TTC549 (cell line): ENCODE data around the gene ASB18.

Experiments used
- FAIRE-seq: peaks from 2 replicates; lab custom pipeline; 2012; peaks lifted over from hg19 to GRCh38; lab: Jason Lieb, UNC

Gene ASB18

DNA sequence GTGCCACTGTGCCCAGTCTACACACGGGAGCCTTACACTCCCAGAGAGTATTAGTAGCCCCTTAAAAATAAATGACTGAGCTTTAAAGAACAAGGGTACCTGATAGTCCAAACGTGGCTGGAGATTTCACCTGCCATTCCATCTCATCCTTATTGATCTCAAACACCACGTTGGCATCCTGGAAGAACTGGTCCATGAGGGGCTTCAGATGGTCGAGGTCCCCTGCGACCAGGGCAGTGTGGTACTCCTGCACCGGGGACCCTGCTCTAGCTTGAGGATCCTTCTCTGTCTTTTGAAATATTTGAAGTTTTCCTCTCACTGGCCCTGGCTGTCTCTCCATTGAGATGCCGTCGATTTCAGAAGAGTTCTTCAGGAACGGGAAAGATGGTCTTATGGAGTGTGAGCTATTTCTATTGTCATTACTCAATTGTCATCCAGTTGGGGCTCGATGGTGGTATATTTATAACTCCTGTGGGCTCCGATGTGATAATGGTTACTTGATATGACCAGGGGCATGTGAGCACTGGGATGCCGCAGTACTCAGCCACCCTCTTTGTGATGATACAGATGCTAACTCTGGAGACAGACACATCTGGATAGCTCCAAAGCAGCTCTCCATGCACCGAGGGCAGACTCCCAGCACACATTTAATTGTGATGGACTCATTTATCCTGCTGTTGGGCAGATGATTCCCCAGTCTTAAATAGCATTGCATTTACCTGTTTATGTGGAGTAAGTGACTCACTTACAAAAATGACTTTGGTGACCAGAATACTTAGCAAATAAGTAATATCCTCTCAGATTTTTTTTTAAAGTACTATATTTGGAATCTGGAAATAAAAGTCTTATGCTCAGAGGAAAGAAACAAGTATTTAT lies 22.8 kb downstream of the ASB18 start:
- no peak for FAIRE-seq

DNA sequence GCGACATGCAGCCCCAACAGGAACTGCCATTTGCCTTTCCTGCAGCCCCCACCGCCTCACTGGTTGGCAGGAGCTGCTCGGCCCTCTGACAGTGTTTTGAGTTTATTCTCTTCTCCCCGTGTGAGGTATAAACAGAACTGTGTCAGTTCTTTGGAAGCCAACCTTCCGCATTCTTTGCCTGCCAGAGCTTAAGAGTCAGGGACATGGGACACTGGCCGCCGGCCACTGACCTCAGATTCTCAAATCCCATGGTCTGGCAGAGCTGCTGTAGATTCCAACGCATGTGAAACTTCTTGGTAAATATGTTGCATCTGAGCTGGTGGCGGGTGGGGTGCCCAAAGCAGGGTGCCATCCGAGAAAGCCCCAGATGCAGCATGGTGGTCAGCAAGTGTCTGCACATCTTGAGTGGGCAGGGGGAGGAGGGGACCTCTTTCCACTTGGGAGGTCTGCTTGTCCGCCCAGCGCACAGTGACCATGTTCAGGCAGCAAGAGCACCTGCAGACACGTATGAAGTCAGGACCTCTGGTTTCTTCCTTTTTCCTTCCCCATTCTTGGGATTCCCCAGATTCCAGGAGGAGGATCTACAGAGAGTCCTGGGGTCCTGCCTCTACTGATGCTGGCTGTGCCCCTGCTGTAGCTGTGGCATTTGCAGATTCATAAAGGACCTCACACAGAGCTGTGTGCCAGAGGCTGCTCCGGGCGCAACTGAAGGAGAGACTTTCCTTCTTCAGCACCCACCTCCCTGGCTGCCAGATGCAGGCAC lies 23.8 kb downstream of the ASB18 start:
- FAIRE-seq, result no peak

DNA sequence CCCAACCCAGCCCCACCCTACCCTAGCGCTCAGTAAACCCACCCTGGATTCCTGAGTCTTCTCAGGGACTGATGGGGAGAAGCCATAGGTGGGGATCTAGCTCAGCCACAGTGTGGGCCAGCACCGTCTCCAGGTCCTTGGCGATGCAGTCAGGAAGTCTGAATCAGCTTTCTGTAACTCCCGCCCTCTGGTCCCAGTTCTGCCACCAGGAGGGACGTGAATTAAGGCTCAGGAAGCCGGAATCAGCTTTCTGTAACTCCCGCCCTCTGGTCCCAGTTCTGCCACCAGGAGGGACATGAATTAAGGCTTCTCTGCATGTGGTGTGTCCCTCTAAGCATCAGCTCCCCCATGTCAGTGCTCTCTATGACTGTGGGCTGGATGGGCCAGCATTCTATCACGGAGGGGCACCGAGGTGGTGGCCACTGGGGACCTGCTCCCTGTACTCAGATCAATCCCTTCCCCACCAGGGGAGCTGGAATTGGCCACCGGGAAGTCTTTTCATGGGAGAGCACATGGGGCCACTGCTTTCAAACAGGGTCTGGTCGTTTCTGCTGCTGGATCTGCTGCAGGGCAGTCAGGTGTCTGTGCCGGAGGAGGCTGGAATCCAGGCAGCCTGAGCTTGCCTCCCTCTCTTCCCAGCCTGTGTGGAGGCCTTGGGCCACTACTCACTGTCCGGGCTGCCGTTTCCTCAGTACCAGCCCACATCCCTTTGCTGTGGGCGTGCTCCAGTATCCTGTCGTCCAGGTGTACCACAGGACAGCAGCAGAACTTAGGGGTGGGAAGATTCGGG lies 24.7 kb downstream of the ASB18 start:
- FAIRE-seq, result no peak

DNA sequence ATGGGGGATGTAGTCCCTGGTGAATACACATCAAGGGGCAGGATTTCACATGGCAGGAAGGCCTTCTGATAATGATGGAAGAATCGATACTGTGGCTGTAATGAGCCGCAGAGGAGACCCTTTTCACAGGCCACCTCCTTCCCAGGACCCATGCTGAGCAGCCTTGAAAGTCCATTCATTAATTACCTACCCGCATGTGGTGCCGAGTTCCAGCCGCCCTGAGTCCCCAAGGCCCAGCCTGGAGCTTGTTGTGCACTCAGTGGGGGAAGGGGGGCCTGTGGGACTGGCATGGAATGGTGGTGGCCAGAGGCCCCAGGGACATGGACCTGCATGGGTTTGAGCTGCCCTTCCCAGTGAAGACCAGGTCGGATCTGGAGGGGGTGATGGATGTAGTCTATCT lies 25.5 kb downstream of the ASB18 start:
- FAIRE-seq, result no peak

DNA sequence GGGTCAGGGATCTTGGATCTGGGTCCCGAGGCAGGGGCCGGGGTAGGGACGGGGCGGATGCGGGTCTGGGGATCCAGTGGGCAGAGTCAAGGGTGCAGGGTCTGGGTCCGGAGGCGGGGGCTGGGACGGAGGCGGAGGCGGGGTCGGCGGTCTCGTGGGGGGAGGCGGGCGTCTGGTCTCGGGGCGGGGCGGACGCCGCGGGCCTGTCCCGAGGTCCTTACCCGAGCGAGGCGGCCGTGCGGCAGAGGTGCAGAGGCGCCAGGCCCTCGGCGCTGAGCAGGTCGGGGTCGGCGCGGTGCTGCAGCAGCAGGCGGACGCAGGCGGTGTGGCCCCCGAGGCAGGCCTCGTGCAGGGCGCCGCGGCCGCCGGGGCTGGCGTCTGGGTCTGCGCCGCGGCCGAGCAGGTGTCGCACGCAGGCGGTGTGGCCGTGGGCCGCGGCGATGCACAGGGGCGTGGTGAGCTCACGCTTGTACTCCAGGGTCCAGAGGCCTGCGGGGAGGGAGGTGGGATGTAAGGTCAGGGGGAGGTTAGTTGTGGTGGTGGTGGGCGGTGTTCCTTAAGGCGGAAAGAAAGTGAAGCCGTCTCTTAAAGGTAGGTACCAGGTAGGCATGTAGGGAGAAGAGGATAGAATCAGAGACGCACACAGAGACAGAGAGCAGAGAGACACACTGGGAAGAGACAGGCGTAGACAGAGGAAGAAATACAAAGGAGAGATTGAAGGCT lies 26.6 kb downstream of the ASB18 start:
- FAIRE-seq, result no peak

DNA sequence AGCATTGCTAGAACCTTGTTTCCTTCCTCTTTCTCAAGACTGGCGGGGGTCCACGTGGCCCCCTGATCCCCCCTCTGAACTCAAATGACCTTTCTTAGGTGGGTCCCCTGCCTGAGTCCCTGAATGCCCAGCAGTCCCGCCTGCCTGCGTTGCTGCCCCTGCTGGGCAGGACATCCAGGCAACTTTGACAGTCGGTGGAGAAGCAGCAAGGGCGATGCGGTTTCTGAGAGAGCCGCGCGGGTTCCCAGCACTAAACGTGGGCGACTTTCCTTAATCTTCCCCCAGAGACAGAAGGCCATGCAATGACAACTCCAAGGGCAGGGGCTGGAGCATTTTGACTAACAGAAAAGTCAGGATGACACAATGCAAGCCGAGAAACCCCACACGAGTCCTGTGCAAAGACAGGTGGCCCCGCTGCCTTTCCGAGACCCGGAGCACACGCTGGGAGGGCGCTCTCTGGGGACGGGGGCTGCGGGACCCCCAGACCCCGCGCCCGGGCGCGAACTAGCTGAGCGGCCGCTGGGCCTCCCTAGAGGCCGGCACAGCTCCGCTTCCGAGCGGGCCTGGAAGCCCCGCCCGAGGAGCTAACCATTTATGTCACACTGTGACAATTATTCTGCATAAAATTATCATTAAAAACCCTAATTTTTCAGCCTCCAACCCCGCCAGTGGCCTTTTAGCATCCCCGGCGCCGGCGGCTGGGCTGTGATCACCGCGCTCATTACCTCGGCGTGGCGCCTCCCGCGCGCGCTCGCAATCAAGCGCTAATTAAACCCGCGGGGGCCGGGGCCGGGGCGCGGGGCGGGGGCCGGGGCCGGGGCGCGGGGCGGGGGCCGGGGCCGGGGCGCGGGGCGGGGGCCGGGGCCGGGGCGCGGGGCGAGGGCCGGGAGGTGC lies 27.4 kb downstream of the ASB18 start:
- no peak for FAIRE-seq

DNA sequence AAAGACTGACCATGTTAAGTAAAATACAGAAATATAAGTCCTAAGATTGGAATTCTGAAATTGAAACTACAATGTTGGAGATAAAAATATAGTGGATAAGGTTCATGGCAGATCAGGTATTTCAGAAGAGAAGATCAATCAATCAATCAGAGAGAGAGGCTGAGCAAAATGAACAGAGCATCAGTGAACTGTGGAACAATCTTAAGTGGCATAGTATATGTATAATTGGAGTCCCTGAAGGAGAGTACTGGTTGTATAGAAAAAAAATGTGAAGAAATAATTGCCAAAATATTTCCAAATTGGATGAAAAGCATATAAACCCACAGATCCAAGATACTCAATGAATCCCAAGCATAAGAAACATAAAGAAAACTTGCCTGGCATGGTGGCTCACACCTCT lies 35.0 kb downstream of the ASB18 start:
- FAIRE-seq, result no peak

DNA sequence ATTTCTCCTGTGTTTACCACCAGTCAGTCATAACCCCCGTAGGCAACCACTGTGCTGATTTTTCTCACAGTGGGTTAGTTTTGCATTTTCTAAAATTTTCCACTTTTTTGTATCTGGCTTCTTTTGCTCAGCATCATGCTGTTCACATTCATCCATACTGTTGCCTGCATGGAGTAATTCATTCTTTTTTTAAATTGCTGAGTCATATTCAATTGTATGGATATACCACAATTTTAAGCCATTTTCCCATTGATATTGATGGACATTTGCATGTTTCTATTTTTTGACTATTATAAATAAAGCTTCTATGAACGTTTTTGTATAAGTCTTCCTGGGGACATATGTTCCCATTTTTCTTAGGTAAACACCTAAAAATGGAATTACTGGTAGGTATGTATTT lies 40.5 kb downstream of the ASB18 start:
- no peak for FAIRE-seq

DNA sequence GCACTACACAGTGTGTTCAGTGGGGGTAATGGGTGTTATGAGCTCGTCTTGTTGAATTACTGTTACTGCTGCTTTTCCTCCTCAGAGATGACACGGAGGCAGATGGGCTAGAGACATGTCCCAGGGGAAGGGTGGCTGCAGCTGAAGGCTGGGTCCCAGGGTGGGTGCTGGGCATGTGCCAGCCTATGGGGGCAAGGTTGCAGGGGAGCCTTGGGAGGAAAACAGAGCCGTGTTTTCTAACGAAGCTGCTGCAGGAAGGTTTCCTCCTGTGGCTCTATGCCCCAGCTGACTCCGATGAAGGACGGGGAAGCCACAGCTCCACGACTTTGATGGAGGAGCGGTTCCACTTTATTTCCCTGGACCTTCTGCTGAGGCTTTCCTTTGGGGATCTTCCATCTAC lies 42.4 kb downstream of the ASB18 start:
- FAIRE-seq, result no peak

DNA sequence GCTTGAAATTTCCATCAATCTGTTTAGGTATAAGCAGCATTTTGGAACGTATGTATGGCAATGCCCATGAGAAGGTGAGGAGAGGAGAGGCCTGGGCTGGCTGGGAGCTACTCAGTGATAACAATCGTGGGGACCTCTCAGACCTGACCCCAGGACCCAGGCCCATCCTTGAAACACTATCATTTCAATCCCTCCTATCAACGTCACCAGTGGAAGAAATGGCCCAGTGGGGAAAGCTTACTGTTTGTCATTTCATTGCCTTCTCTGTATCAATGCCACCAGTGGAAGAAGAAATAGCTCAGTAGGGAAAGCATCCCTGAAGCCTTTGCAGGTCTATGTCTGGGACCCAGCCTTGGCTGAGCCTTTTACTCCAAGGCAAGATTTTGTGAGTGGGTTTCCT lies 44.8 kb downstream of the ASB18 start:
- FAIRE-seq, result no peak

DNA sequence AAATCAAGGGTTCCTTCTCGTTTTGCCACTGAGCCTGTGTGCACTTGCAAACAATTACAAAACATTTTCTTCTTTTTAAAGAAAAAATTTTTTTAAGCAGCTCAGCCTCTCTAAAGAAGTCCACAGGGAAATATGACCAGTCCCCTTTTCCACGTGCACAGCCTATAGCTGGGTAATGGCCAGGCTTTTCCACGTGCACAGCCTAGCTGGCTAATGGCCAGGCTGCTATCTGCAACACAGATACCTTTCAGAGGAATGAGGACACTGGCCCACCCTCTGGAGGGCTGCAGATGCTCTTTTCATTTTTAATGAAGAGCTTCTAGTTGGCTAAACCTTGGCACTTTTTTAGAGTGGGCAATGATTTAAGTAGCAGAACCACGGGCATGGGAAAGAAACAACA lies 46.3 kb downstream of the ASB18 start:
- no peak for FAIRE-seq

DNA sequence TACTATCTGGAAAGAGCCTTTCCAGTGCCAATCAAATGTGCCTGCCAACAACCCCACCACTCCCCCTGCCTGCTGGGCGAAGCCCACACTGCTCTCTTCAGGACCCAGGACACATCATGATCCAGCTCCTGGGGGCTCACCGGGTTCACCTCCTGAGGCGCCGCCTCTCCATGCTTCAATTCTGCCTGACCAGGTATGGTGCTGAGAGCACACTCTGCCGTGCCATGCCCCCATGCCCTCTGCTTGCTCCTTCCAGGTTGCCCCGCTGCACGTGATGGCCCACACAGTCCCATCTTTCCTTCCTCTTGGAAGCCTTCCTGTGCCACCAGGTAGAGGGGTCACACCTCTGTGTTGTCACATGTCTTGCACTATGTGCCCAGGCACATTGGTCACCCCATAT lies 47.5 kb downstream of the ASB18 start:
- no peak for FAIRE-seq

DNA sequence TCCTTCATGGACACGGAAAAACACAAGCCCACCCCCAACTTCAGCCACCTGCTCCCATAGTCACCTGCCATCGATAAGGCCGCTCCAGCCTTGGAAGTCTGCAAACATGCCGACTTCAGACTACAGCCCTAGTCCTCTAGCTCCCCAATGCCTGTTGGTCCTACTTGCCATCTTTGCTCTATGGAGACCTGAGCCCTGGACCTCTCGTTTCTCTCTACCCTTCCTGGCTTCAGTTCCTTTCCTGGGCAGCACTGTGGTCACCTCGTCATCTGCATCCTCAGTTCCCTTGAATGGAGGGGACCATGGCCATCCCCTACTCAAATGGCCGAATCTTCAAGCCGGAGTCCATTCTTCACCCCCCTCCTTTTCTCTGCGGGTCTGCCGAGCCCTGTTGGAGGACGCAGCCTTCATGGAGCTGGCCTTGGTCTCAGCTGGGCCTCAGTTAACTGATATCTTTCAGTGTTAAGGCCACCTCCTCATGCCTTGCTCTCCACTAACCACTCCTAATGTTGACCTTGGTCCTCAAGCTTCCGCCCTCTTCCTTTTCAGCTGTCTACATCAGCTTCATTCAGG lies 48.4 kb downstream of the ASB18 start:
- FAIRE-seq, result no peak

DNA sequence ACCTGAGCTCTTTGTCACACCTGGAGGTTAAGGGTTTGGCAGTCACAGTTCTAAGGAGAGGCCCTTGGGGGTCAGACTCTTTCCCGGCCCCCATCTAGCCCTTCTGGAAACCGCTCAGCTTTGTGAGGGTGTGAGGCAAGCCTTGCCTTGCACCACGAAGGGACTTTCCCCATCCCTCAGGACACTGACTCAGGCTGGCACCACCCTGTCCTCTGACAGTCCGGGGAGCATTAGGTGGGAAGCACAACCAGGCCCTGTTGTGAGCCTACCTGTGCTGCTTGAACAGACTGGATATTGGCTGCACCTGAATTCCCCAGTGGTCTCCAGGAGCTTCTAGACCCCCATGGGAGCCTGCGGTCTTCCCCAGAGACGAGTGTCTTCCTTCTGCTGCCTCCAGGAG lies 49.0 kb downstream of the ASB18 start:
- no peak for FAIRE-seq

DNA sequence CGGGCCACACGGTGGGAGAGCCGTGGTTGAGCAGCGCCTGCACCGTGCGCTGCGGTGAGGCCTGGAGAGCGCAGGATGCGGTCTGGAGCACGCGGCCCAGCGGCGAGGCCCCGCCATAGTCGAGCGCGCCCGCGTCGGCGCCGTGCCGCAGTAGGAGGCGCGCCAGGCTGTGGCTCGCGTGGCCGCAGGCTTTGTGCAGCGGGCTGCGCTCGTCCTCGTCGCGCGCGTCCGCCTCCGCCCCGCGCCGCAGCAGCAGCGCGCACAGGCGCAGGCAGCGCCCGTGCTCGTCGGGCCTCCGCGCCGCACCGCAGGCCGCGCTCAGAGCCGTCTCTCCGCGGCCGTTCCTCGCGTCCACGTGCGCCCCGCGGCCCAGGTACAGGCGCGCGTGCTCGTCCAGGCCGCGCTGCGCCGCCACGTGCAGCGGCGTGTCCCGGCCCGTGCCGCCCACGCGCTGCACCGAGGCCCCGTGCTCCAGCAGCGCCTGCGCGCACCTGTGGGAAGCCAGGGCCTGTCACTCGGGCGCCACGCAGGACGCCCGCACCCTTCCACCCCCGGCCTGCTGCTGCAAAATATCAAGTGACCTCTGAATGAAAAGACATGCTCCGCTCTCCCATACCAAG lies 49.7 kb downstream of the ASB18 start:
- no peak for FAIRE-seq

DNA sequence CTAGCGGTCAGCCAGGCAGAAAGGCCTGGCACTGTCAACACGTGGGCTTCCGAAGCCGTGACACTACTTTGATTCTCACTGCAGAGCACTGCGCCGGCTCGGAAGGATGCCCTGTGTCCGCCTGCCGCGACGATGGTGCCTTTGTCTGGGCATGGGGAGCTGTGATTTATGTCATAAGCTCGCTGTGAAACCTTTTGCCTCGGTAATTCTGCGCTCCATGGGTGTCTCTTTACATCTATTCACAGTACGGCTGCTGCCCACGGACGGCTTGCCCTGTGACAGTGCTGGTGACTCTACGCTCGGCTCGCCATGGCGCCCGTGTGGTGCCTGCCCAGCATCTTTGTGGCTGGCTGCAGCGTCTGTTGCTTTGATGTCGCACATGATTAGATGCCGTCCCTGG lies 52.9 kb downstream of the ASB18 start:
- no peak for FAIRE-seq

DNA sequence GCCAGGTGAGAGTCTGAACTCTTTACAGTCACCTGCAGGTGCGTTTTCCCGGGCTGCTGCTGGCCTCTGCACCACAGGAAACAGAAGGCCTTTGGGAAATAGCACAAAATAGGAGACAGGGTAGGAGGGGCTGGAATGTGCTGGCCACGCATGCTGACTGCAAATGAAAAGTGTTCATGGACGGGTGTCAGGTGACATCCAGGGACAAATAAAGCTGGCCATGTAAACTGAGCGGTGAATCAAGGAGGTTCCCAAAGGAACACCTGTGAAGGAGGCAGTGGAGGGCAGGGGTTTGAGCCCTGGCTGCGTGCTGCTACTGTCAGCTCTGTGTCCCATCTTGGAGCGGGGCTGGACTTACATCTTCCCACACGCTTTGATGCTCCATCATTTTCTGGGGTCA lies 53.7 kb downstream of the ASB18 start:
- no peak for FAIRE-seq

DNA sequence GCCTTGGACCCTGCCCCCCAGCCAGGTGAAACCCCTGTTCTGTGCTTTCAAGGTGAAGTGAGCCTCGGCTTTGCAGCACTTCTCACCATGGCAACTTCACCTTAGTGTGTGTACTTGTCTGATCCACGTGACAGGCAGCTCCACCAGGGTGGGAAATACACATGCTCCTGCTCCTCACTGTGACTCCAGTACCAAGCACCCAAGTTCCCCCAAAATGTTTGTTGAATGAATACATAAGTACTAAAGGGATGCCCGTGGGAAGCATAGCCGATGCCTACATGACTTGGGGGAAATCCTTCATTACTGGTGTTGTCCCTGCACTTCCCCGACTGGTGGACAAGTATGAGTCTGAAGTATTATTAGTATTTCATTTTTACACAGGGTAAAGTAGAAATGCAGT lies 54.2 kb downstream of the ASB18 start:
- FAIRE-seq, result no peak

DNA sequence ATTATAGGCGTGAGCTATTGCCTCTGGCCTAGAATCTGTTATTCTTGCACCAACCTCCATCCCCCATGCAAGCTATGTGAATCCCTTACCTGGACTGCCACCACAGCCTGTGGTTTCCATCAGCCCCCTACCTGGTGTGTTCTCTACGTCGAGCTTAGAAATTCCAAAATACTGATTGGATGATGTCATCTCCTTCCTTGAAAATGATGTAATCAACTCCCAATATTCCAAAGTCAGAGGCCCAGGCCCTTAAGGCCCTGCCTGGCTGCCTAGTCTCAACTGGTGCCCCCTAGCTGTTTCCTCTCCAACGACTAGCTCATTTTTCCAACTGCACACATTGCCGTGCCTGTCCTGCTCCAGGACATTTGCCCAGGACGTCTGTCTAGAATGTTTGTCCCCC lies 54.7 kb downstream of the ASB18 start:
- no peak for FAIRE-seq
